ENCODE results near the gene PPP1R1A.

GRCh38 chr12:54604436-54604835 lies 16.0 kb upstream of the PPP1R1A start:
- TF ChIP-seq CTCF (IDR thresholded peaks at IDR 0.05; ENCODE audit: borderline replicate concordance, extremely low read depth, low read length, poor library complexity, severe bottlenecking) (no peak), EZH2 (IDR thresholded peaks at IDR 0.05; ENCODE audit: borderline replicate concordance, low read depth, low read length, severe bottlenecking) (no peak)

Data from DND-41 (cell line).